ENCODE measurements around the gene OR2H1. TPM values are rescaled to one million over a fixed set of nuclear protein-coding genes. Genes with fewer than 3 reads are reported as not detected.

OR2H1 gene
- total and polyA plus RNA-seq, 11 donors = not detected

DNA sequence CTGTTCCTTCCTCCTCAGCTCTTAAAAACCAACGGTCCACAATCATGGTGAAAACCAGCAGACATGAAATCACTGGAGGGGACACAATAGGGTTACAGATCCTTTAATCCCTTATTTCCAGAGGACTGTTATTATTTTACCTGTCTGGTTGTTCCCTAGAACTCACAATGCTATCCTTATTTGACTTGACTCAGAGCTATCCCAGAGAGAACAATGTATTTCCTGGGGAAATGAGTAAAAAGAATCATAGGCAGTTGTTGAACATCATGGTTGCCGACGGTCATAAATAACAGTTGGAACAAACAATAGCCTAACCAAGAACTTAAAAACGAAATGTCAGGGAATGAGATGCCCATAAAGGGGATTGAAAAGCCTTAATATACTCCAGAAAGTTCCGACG, 9.3 kb downstream of the OR2H1 start:
- H3K36me3 ChIP-seq = no peaks in the 10 kb centered on the region
- no peak overlapping the region for H3K4me3 ChIP-seq
- no peaks in the 10 kb centered on the region for H3K4me1 ChIP-seq
- H3K27me3 ChIP-seq = peaks cover 0 to 5% (median 0%) of the 10 kb centered on the region in 9 donors
- TF ChIP-seq, protein P1, sequence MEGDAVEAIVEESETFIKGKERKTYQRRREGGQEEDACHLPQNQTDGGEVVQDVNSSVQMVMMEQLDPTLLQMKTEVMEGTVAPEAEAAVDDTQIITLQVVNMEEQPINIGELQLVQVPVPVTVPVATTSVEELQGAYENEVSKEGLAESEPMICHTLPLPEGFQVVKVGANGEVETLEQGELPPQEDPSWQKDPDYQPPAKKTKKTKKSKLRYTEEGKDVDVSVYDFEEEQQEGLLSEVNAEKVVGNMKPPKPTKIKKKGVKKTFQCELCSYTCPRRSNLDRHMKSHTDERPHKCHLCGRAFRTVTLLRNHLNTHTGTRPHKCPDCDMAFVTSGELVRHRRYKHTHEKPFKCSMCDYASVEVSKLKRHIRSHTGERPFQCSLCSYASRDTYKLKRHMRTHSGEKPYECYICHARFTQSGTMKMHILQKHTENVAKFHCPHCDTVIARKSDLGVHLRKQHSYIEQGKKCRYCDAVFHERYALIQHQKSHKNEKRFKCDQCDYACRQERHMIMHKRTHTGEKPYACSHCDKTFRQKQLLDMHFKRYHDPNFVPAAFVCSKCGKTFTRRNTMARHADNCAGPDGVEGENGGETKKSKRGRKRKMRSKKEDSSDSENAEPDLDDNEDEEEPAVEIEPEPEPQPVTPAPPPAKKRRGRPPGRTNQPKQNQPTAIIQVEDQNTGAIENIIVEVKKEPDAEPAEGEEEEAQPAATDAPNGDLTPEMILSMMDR (IDR thresholded peaks at IDR 0.05) = no peak
- no peak for TF ChIP-seq POLR2A (IDR thresholded peaks at IDR 0.05)
- DNase-seq = no peak
- no peak for ATAC-seq
- WGBS, 4 donors = 45 to 60% (median 53%) methylated on average over 6 of the region's 6 CpGs
- intact Hi-C loops (cut with DNase I) = no loop called here
- H3K9me3 ChIP-seq = no peaks in the 10 kb centered on the region
- H3K27ac ChIP-seq = no peak overlapping the region

DNA sequence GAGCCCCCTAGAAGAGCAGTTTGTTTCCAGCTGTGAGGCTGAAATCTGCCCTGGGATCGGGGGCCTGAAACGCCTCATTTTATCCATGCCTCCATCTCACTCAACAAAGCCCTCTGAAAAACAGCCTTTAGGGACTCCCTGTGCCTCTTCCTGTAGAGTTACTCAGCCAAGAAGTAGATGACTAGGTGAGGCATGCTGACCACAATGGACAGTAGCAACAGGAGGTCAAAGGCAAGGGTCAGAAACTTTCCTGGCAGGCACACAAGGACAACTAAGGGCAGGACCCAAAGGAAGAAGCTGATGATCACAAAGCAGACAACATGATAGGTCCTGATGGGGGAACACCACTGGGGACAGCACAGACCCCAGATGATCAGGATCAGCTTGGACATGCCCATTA, 18.0 kb downstream of the OR2H1 start:
- intact Hi-C loops (cut with DNase I) = no loop called here
- Histone ChIP-seq H3K9me3 (no peaks in the 10 kb centered on the region), H3K36me3 (no peaks in the 10 kb centered on the region), H3K27ac (no peak overlapping the region), H3K27me3 (peaks cover 0 to 12% (median 0%) of the 10 kb centered on the region in 9 donors), H3K4me3 (no peak overlapping the region), H3K4me1 (no peaks in the 10 kb centered on the region)
- no peak for ATAC-seq
- 34 to 83% (median 73%) methylated on average over 2 of the region's 2 CpGs for WGBS, 4 donors
- no peak for DNase-seq
- no peak for TF ChIP-seq POLR2A (IDR thresholded peaks at IDR 0.05)
- TF ChIP-seq, protein P1 (IDR thresholded peaks at IDR 0.05) = no peak

DNA sequence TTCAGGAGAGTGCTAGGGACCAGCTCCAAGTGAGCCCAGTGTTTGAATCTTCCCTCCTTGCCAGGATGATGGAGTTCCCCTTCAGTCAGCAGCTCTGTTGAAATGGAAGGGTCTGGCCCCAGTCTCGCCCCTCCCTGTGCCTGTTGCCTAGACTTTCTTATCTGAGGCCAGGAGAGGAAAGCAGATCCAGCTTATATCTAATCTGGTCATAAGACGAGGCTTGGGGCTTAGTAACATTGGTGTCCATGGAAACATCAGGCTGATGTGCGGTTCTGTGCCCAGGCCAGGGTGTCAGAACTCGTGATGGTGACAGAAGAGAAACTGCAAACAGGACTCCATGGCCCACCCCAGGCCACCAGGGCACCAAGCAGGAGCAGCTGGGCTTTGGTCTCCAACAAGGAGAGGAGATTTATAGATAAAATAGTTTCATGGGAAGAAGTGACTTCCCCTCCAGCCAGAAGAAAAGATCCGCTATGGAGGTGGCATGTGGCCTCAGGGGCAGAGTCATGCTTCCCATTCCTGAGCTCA, 21.0 kb downstream of the OR2H1 start:
- DNase-seq = no peak
- Histone ChIP-seq H3K4me3 (no peak overlapping the region), H3K27ac (no peak overlapping the region), H3K9me3 (peaks cover 0 to 7% (median 0%) of the 10 kb centered on the region in 12 donors), H3K4me1 (no peaks in the 10 kb centered on the region), H3K36me3 (no peaks in the 10 kb centered on the region), H3K27me3 (peaks cover 0 to 12% (median 0%) of the 10 kb centered on the region in 9 donors)
- 38 to 73% (median 42%) methylated on average over 2 to 5 of the region's 5 CpGs for WGBS, 4 donors
- no peak for ATAC-seq
- intact Hi-C loops (cut with DNase I) = no loop called here
- TF ChIP-seq, protein P1 (IDR thresholded peaks at IDR 0.05) = no peak
- TF ChIP-seq POLR2A (IDR thresholded peaks at IDR 0.05) = no peak

DNA sequence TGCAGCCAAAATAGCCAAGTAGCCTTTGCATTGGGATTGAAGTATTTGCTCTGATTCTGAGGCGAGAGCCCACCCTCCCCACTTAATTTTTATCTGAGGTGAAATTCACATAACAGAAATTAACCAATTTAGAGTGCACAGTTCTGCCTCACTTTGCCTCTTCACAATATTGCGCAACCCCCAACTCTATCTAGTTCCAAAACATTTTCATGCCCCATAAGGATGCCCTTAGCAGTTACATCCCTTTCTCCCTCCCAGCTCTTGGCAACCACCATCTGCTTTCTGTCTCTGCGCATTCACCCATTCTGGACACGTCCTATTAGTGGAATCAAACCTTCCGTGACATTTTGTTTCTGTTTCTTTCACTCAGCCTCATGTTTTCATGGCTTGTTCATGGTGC, 21.8 kb downstream of the OR2H1 start:
- peaks cover 0 to 12% (median 0%) of the 10 kb centered on the region in 9 donors for H3K27me3 ChIP-seq
- 64 to 83% (median 81%) methylated on average over 5 of the region's 5 CpGs for WGBS, 4 donors
- H3K36me3 ChIP-seq = no peaks in the 10 kb centered on the region
- H3K9me3 ChIP-seq = peaks cover 0 to 7% (median 0%) of the 10 kb centered on the region in 12 donors
- intact Hi-C loops (cut with DNase I) = no loop called here
- H3K27ac ChIP-seq = no peak overlapping the region
- H3K4me3 ChIP-seq = no peak overlapping the region
- TF ChIP-seq, protein P1 (IDR thresholded peaks at IDR 0.05) = no peak
- TF ChIP-seq POLR2A (IDR thresholded peaks at IDR 0.05) = no peak
- H3K4me1 ChIP-seq = no peaks in the 10 kb centered on the region
- no peak for ATAC-seq
- no peak for DNase-seq
